Neuron (in vitro differentiated cells): ENCODE results near the gene FBXW8.

Source experiments
- H2AFZ ChIP-seq: one replicate; pipeline ENCODE4 v1.6.1; 2013; ENCODE audit warnings: low read depth, mild to moderate bottlenecking, inconsistent platforms, low read length, moderate library complexity
- H3K27me3 ChIP-seq: one replicate; pipeline ENCODE4 v1.6.1; 2013; ENCODE audit warnings: low read length; ENCODE audit not compliant: insufficient read depth
- H3K36me3 ChIP-seq: one replicate; pipeline ENCODE4 v1.6.1; 2013; ENCODE audit warnings: low read length; ENCODE audit not compliant: insufficient read depth
- H3K4me1 ChIP-seq: one replicate; pipeline ENCODE4 v1.6.1; 2013; ENCODE audit warnings: low read length; ENCODE audit not compliant: insufficient read depth
- H3K4me3 ChIP-seq: 2 replicates; pipeline ENCODE4 v1.5.1; 2013; ENCODE audit warnings: mild to moderate bottlenecking, low read length, moderate library complexity
- H3K9me3 ChIP-seq: one replicate; pipeline ENCODE4 v1.6.1; 2013; ENCODE audit warnings: low read length

Gene FBXW8

GRCh38 chr12:116922194-116922897 lies 11.6 kb downstream of the FBXW8 start:
- H3K4me3 ChIP-seq, result no peak overlapping the region
- no peaks in the 10 kb centered on the region for H3K9me3 ChIP-seq
- no peaks in the 10 kb centered on the region for H3K4me1 ChIP-seq
- H3K36me3 ChIP-seq, result peaks cover 12% of the 10 kb centered on the region
- H2AFZ ChIP-seq, result no peak overlapping the region
- no peaks in the 10 kb centered on the region for H3K27me3 ChIP-seq

- H3K36me3 ChIP-seq, result peaks cover 24% of the 10 kb centered on the region
- H2AFZ ChIP-seq, result no peak overlapping the region
- H3K4me3 ChIP-seq, result no peak overlapping the region
- no peaks in the 10 kb centered on the region for H3K27me3 ChIP-seq
- H3K4me1 ChIP-seq, result no peaks in the 10 kb centered on the region
- no peaks in the 10 kb centered on the region for H3K9me3 ChIP-seq
Observed at GRCh38 chr12:116924558-116925453, 14.1 kb downstream of the FBXW8 start.

GRCh38 chr12:116926283-116927243 lies 15.8 kb downstream of the FBXW8 start:
- Histone ChIP-seq H2AFZ (no peak overlapping the region), H3K9me3 (no peaks in the 10 kb centered on the region), H3K36me3 (peaks cover 19% of the 10 kb centered on the region), H3K4me1 (no peaks in the 10 kb centered on the region), H3K4me3 (no peak overlapping the region), H3K27me3 (no peaks in the 10 kb centered on the region)

GRCh38 chr12:116927244-116927940 lies 16.6 kb downstream of the FBXW8 start:
- Histone ChIP-seq H3K36me3 (peaks cover 19% of the 10 kb centered on the region), H3K4me3 (no peak overlapping the region), H3K9me3 (no peaks in the 10 kb centered on the region), H3K4me1 (no peaks in the 10 kb centered on the region), H3K27me3 (no peaks in the 10 kb centered on the region), H2AFZ (no peak overlapping the region)

- no peak overlapping the region for H3K4me3 ChIP-seq
- H3K27me3 ChIP-seq, result no peaks in the 10 kb centered on the region
- no peak overlapping the region for H2AFZ ChIP-seq
- no peaks in the 10 kb centered on the region for H3K9me3 ChIP-seq
- H3K36me3 ChIP-seq, result peaks cover 23% of the 10 kb centered on the region
- no peaks in the 10 kb centered on the region for H3K4me1 ChIP-seq
Observed at GRCh38 chr12:116928504-116928903, 17.8 kb downstream of the FBXW8 start.

GRCh38 chr12:116929885-116930284 lies 19.1 kb downstream of the FBXW8 start:
- H3K4me3 ChIP-seq, result no peak overlapping the region
- no peaks in the 10 kb centered on the region for H3K4me1 ChIP-seq
- no peak overlapping the region for H2AFZ ChIP-seq
- no peaks in the 10 kb centered on the region for H3K9me3 ChIP-seq
- H3K27me3 ChIP-seq, result no peaks in the 10 kb centered on the region
- H3K36me3 ChIP-seq, result peaks cover 26% of the 10 kb centered on the region

GRCh38 chr12:116931665-116932064 lies 20.9 kb downstream of the FBXW8 start:
- Histone ChIP-seq H3K9me3 (peaks cover 3% of the 10 kb centered on the region), H3K36me3 (peaks cover 33% of the 10 kb centered on the region), H3K4me1 (no peaks in the 10 kb centered on the region), H3K4me3 (no peak overlapping the region), H3K27me3 (no peaks in the 10 kb centered on the region), H2AFZ (no peak overlapping the region)

GRCh38 chr12:116933091-116933490 lies 22.3 kb downstream of the FBXW8 start:
- Histone ChIP-seq H3K4me1 (no peaks in the 10 kb centered on the region), H3K36me3 (peaks cover 27% of the 10 kb centered on the region), H3K9me3 (peaks cover 3% of the 10 kb centered on the region)

GRCh38 chr12:116933512-116934246 lies 22.9 kb downstream of the FBXW8 start:
- H3K36me3 ChIP-seq, result peaks cover 22% of the 10 kb centered on the region
- H2AFZ ChIP-seq, result no peak overlapping the region
- peaks cover 3% of the 10 kb centered on the region for H3K9me3 ChIP-seq
- no peak overlapping the region for H3K4me3 ChIP-seq
- no peaks in the 10 kb centered on the region for H3K4me1 ChIP-seq
- H3K27me3 ChIP-seq, result no peaks in the 10 kb centered on the region

More at GRCh38 chr12:116933091-116933490, 22.3 kb downstream of the FBXW8 start:
- no peaks in the 10 kb centered on the region for H3K27me3 ChIP-seq
- H2AFZ ChIP-seq, result no peak overlapping the region
- H3K4me3 ChIP-seq, result no peak overlapping the region

GRCh38 chr12:116934908-116935705 lies 24.4 kb downstream of the FBXW8 start:
- Histone ChIP-seq H3K4me3 (no peak overlapping the region), H2AFZ (no peak overlapping the region), H3K27me3 (no peaks in the 10 kb centered on the region), H3K36me3 (peaks cover 14% of the 10 kb centered on the region), H3K9me3 (peaks cover 3% of the 10 kb centered on the region), H3K4me1 (no peaks in the 10 kb centered on the region)

GRCh38 chr12:116937640-116938039 lies 26.9 kb downstream of the FBXW8 start:
- peaks cover 19% of the 10 kb centered on the region for H3K36me3 ChIP-seq
- H3K4me3 ChIP-seq, result no peak overlapping the region
- H2AFZ ChIP-seq, result no peak overlapping the region
- H3K27me3 ChIP-seq, result no peaks in the 10 kb centered on the region
- H3K4me1 ChIP-seq, result no peaks in the 10 kb centered on the region
- H3K9me3 ChIP-seq, result peaks cover 3% of the 10 kb centered on the region
